Stimulated activated CD8-positive, alpha-beta memory T cell treated with anti-CD3 and anti-CD28 coated beads, Interleukin-15, amount 100 ng/mL, for 48 hours (primary cell): ENCODE data around the gene LAMC2.

Source experiments
- DNase-seq, 2 donors: peaks; one replicate each; pipeline ENCODE4 v3.0.0-alpha.2; 2020; ENCODE audit warnings: low read depth in 2 of 2

Gene LAMC2

DNA sequence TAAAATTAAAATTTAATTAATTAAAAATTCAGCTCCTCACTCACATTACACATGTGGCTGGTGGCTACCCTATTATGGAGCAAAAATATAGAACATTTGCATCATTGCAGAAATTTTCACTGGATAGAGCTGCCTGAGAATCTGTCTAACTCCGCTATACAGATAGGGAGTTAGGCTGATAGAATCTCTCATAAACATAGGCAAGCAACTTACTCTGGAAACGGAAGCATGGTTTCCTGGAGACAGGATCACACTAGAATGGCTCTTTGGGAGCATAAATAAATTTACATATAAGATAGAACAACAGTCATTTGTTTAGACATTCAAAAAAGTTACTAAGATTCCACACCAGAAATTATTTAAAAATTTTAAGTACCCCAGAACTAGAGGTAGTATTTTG is 12.2 kb upstream of the LAMC2 start:
- no peak for DNase-seq

DNA sequence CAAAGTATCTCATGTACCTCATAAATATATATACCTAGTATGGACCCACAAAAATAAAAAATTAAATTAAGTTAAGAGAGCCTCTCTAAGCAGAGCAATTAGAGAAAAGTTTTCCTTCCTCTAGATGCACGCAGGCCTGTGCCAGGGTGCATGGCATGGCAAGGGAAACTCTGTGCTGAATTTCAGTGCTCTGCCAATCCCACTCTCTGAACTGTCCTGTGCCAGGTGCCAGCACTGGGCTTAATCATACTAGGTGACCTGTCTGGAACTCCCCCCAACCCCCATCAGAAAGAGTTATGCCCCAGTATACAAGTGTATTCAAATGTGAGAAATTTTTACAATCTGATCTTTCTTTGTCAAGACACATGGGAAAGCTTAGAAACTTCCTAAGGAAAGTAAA is 10.4 kb upstream of the LAMC2 start:
- no peak for DNase-seq

DNA sequence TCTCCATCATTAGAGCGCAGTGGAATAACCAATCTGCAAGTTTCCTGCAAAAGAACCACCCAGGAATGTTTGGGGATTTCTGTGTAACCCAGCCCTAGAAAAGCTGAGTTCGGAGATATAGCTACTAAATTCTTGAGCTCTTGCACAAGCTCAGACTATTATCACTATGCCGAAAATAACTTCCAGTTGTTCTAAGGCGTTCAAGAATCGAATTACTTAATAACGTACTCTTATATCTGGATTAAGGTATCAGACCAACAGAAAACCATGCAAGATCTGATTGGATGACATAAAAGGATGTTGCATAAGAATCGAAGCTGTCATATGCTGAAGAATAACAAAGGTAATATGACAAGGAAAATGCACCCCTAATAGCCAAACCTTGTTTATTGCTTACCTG is 7.5 kb upstream of the LAMC2 start:
- no peak for DNase-seq

DNA sequence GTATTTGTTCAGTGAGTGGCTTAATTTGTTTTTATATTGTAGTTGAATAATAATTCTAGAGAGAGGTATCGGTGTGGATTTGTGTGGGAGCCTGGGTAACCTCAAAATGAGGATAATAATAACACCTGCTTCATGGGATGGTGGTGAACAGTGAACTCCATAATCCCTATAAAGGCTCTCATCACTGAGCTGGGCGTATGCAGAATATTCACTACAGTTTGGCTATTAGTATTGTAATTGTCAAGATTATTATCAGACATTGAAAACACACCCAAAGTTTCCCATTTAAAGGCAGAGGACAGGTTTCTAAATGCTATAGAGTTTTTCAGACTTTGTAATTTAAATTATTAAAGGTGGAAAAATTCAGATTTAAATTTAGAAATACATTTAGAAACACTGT is 7.0 kb upstream of the LAMC2 start:
- DNase-seq: no peak

DNA sequence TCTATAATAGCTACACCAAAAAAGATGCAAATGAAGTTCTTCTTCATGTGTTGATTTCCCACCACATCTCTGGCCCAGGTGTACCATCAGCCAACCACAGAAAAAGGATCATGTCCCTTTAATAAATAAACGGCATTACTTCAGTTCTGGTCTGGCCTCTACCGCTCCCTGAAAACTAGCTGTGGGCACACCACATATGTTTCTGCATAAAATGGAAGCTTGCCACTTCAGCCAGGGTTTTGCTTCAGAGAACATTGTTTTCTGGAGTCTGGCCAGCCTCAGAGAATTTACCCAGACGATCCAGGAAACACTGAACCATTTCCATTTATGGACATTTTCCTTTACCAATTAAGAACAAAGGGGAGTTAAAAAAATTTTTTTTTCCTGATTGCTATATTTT is 5.8 kb upstream of the LAMC2 start:
- no peak for DNase-seq

DNA sequence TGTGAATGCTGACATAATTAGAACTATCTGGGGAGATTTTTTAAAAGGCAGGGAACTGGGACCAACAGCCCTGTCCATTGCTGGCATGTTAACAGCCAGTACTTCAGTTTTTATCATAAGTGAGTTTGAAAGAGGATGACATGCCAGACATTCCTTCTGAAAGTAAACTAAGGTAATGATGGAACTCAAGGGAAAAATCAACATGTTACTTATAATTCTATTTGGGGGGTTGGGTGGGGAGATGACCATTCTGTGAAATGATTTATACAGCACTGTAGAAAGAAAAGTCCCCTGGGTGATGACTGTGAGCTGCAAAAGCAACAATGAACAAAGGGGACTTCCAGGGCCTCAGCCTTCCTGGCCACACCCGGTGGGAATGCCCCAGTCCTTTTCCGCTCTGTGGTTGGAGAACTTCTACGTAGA is 5.4 kb upstream of the LAMC2 start:
- DNase-seq: no peak

DNA sequence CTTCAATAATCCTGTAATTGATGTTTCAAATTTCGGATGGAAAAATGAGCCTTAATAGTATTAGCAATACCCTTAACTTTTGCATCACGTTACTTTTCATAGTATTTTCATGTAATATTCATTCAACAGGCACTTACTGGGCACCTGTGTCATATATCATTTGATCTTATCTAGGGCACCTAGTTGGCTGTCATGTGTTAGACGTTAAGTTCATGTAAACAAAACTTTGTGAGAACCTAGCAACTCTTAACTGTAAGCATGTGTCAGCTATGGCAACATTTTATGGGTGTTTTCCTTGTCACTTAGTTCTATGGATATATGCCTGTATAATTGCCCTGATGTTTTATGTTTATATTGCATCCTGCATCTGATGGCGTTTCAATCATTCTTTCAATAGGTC is 777 bp downstream of the LAMC2 start:
- DNase-seq: no peak

DNA sequence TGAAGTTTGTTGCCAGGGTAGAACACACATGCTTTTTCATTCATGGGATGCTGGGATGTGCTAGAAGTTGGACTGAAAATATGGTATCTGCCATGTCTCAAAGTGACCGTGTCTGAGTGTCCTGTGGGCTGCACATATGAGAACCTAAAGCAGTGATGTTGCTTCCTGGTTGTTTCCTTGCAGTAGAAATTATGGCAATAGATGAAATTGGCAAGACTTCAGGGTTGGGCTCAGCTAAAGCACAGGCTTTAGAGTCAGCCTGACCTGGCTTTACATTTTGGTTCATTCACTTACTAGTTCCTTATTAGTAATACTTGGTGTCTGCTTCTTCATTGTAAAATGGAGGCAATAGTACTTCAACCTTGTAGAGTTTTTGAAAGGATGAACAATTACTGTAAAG is 2.2 kb downstream of the LAMC2 start:
- DNase-seq: no peak

DNA sequence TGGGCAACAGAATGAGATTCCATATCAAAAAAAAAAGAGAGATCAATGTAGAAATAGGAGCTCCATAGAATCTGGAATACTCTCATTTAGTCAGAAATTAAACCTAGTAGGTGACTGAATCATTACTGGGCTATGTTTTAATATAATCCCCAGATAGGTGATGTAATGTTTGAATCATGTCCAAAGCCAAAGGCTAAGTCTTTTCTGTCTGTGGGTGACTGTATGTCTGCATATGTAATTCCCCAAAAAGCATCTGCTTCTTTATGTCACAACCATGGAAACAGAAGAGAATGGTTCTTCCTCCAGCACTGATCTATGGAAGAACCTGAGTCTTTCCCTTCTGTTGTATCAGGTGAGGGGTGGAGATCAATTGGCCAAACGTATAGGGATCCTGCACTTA is 5.8 kb downstream of the LAMC2 start:
- DNase-seq: no peak

DNA sequence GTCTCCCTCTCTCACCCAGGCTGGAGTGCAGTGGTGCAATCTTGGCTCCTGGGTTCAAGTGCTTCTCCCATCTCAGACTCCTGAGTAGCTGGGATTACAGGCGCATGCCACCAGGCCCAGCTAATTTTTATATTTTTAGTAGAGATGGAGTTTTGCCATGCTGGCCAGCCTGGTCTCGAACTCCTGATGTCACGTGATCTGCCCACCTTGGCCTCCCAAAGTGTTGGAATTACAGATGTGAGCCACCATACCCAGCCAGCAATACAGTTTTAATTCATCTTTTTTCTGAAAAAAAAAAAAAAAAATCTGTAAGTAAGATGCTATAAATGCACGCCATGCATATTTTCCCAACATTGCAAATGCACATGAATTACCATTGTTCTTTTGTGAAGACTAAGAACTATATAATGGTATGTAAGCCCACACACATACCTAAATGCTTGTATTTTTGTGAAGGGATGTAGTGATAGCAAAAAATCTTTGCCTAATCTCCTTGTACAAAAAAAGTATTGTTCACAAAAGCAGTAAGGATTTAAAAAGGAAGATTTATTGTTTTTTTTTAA is 8.0 kb downstream of the LAMC2 start:
- DNase-seq: no peak

DNA sequence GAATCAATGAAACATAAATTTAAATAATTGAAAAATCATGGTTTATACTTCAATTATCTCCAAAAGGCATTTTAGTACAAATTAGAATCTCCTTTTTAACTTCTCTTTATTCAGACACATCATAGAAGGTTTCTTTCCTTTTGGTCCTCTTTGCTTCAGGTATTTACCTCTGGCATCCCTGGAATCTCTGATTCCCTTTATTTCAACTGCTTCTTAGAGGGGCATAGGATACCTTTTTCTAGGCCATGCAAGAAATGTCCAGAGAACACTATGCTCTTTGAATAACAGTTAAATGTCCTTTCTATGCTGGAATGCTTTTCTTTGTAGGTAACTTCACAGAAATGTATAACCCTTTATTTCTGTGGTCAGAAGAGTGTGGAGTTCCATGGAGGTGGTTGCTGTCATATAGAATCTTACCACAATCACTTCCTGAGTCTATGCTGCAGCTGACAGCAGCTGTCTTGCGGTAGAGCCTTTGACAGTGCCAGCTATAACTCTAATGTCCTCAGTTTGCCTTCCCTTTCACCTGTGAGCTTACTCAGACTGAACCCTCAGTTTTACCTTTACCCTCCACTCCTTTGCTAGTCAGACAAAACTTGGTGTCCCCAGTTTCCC is 8.6 kb downstream of the LAMC2 start:
- DNase-seq: no peak

DNA sequence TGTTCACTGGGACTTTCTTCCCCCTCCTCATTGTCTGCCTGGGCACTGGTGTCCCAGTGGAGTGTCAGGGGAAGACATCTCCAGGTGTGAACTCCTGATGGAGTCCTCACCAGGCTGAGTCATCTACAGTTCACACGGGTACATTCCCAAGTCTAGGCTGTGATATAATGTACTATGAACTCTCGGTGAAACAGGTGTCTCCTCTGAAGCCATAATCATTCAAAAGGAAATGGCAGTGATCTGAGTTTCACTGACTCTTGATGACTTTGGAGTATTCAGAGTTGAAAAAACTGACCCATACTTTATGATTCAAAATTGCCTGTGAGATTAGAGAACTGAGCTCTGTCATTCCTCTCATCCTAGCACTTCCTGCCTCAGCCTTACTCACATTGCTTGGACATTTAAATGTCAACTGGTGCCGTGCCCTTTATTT is 9.1 kb downstream of the LAMC2 start:
- DNase-seq: no peak

DNA sequence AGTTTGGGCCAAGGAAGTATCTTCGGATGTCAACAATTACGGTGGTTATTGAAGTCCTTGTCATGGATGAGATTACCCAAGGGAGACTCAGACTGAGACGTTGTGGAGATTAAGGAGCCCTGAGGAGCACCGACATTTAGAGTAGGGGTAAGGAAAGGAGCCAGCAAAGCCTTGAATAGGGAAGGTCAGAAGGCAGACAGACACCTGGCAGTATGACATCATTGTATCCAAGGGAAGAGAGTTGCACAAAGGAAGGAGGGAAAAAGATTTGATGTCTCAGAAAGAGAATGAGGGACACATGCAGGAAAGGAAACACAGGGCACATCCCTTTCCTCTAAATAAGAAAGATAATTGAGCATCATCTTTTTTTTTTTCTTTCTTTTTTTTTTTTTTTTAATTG is 11.7 kb downstream of the LAMC2 start:
- no peak for DNase-seq

DNA sequence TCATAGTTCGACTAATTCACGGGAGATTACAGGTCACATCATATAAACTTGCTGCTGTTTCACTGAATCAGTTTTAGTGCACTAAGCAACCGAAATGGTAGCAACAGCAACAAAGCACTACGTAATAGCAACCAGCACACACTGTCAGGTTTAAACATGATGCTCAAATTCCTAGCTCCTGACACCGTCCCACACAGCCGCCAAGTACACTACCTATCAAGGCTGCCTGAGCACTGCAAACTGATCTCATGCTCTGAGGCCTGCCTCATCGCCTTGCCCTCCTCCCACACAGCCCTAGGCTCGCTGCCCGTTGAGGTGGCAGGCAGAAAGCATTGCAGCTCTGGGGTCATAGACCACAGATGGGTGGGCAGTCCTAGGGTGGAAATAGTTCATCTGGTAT is 12.4 kb downstream of the LAMC2 start:
- no peak for DNase-seq

DNA sequence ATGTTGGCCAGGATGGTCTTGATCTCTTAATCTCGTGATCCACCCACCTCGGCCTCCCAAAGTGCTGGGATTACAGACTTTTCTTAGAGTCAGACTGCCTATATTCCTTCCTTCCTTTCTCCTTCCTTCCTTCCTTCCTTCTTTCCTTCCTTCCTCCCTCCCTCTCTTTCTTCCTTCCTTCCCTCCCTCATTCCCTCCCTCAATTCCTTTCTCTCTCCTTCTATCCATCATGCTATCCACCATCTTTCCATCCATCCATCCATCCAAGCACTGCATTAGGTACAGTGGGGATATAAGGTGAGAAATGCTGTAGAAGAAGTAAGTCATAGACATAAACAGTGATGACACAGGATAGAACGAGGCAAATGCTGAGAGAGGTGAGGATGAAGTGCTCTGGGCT is 13.2 kb downstream of the LAMC2 start:
- no peak for DNase-seq

DNA sequence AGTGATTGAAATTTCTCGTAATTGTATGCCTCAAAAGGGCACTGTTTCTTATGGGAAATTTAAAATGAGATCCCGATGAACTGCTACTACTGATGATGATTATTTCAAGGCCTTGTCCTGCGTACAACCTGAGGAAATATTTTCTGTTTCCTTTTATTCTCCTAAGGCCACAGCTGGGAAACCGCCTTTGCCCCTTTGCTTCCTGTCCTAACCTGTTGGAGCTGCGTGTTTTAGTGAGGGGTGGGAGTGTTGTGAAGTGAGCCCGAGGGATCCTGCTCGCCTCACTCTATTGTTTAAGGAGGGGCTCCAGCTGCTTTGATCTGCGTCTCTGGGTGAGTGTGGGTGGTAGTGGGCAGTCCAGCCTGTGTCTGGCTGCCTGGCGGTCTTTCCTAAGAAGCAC is 14.4 kb downstream of the LAMC2 start:
- DNase-seq: no peak

DNA sequence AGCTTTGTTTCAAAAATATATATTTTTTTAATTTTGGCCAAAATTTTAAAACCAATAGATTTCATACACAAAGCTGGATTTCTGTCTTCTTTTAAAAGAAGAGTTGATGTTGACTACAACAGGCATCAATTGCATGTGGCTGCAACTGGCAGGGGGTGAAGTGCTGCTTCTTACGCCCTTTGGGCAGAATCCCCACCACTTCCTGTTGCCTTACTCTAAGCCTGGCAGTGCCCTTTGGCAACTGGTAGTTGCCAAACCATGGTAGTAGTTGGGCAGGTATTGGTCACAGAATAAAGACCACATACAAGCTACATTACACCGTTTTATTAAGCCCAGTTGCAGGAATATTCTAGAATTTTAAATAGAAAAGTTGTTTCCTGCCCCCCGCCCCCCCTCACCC is 17.0 kb downstream of the LAMC2 start:
- no peak for DNase-seq

DNA sequence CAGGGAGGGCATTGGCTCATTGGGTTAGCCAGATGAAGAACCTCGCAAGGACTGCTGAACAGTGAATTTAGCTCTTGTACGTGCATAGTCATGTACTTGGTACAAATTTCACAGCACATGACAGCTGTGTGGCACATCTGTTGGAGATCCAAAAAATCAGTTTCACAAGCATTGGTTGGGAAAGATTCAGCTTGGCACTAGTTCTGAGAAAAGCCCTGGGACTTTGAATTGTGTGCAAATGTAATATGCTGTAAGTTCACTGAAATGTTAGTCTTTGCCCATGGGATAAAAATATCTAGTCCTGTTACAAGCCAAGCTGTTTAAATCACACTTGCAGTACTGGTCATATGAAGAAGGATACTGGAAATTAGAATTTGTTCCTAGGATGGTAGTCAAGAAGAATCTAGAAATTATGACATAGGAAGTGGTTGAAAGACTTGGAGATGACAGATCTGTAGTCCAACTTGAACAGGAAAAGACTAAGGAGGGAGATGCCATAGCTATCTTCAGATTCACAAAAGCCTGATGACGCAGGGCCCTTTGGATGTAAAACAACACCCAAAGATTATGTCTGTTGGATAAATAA is 19.2 kb downstream of the LAMC2 start:
- no peak for DNase-seq

DNA sequence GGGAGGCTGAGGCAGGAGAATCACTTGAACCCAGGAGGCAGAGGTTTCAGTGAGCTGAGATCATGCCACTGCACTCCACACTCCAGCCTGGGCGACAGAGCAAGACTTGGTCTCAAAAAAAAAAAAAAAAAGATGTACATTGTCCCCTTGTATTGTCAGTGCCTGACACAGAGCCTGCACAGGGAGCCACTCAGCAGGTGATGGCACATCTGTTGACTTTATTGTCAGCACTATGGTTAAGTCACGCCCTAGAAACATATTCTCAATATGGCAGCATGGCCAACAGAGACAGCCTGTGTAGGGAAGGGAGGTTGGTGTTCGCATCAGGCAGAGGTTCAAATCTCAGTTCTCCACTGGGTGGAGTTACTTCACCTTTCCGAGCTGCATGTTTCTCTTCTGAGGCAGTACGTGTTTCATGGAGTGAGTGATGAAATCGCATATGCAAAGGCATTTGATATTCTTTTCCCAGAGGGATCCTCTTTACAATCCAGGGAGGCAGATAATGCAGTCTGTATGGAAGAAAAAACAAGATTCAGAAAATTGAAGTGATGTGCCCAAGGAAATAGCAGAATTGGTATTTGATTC is 20.6 kb downstream of the LAMC2 start:
- DNase-seq: no peak

DNA sequence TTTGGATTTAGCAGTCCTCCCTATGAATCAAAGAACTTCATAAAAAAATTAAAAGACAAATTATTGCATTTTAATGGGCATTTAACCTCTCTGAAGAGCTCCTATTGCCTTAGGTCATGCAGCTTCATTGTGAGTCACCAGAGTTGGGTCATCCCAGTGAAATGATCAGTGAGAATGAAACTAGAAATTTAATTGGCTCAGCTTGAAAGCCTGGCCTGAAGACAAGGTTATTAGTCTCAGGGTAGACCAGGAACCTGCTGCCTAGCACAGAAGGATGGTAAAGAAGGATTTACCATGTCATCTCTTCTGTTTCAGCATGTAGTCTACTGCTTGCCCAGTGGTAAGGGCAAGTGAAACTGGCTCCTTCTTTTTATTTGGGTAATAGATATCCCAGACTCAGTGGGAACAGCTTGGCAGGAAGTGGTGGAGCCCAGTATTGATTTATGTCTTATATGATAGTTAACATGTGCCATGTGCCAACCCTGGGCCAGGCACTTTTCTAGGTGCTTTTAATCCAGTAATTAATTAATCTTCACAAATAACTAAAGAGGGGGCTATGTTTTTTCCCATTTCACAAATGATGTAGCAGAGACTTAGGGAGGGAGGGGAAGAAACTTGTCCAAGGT is 23.6 kb downstream of the LAMC2 start:
- no peak for DNase-seq

DNA sequence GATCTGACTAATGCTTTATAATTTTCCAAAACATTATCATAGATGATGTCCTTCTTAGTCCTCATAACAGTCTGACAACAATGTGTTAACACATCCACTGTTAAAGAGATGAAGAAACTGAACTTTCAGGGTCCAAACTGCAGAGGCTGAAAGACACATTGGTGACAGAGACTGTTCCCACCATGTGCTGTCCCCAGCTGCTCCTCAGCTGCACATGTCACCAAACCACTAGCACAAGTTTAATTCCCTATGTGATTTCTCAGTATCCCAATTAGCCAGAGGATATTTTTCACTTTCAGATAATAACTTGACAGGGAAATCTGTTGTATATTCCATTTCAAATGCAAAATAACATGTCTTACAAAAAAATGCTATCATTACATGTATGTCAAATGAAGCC is 24.6 kb downstream of the LAMC2 start:
- no peak for DNase-seq

DNA sequence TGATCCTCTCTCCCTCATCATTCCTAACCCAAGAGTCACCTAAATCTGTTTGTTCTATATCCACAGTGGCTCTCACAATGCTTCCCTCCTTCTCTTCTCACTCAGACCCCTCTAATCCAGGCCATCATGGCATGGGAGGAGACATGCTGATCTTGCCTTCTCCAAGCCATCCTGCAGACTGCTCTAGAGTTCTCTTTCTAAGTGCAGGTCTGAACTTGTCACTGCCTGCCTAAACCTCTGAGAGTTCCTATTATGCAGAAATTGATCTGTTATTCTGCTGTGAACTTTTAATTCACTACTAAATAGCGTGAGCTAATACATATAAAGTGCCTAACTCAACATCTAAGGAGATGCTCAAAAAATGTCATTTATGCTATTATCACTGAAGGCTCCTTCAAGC is 26.8 kb downstream of the LAMC2 start:
- DNase-seq: no peak
